ENCODE data around the gene HSPB9. TPM values are rescaled to one million over a fixed set of nuclear protein-coding genes. Genes with fewer than 3 reads are reported as not detected.

The HSPB9 gene
- total and polyA plus RNA-seq, 2 donors = 0.05 to 0.23 TPM

DNA sequence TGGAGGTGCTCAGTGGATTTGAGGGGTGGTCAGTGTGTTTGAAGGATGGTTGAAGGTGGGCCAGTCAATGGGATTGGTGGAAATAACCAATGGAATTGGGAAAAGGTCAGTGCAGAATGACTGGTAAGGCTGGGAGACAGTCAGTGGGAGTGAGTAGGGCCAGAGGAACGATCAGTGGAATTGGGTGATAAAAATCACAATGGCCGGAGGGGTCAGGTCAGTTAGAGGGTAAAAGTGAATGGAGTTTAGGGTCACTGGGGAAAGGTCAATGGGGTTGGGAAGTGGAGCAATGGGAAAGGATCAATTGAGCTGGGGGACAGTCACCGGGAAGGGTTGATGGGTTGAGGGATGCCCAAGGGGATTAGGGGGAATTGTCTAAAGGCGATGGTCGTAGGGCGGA, 43.1 kb downstream of the HSPB9 start:
- no peaks in the 10 kb centered on the region for H3K9me3 ChIP-seq (ENCODE audit: control insufficient read depth in 2 of 2, insufficient read depth in 1 of 2, low read length in 1 of 2)
- 96% methylated on average over 6 of the region's 6 CpGs for WGBS
- no peak overlapping the region for H3K27ac ChIP-seq (ENCODE audit: low read depth in 1 of 2, low read length in 1 of 2)
- no peak overlapping the region for H3K4me3 ChIP-seq (ENCODE audit: low read length in 2 of 2)
- H3K36me3 ChIP-seq (ENCODE audit: control insufficient read depth in 2 of 2, insufficient read depth in 2 of 2, low read length in 1 of 2) = no peaks in the 10 kb centered on the region
- peaks cover 0 to under 1% of the 10 kb centered on the region in 2 donors for H3K27me3 ChIP-seq (ENCODE audit: control insufficient read depth in 2 of 2, insufficient read depth in 1 of 2, low read length in 1 of 2)
- H3K4me1 ChIP-seq (ENCODE audit: control insufficient read depth in 2 of 2, insufficient read depth in 2 of 2, low read length in 2 of 2) = no peaks in the 10 kb centered on the region
- no peak for DNase-seq (ENCODE audit: low read depth in 6 of 9, low spot score in 9 of 9)

DNA sequence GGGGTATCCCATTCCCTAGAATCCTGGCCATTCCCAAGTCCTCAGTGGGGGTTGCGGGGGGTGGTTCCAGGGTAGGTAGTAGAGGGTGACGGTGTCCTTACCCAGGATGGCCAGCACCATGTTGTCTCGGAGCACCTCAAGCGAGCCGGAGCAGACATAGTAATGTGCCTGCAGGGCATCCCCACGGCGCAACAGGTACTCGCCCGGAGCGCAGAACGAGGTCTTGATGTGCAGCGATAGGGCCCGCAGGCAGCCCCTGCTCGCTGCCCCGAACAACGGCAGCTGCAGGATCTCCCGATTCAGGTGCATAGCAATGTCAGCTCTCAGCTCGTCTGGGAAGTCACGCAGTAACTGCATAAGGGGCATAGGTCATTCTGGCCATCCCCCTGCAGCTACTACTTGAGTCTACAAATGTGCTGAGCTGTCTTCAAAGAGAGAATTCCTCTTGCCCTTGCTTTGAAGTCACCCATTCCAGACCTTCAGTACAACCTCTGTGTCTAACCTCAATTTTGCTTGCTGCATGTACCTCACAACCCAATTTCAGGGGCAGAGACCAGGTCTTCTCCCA, 43.7 kb downstream of the HSPB9 start:
- H3K27ac ChIP-seq (ENCODE audit: low read depth in 1 of 2, low read length in 1 of 2) = no peak overlapping the region
- no peak overlapping the region for H3K4me3 ChIP-seq (ENCODE audit: low read length in 2 of 2)
- no peaks in the 10 kb centered on the region for H3K36me3 ChIP-seq (ENCODE audit: control insufficient read depth in 2 of 2, insufficient read depth in 2 of 2, low read length in 1 of 2)
- DNase-seq (ENCODE audit: low read depth in 6 of 9, low spot score in 9 of 9) = no peak
- peaks cover 0 to 4% of the 10 kb centered on the region in 2 donors for H3K4me1 ChIP-seq (ENCODE audit: control insufficient read depth in 2 of 2, insufficient read depth in 2 of 2, low read length in 2 of 2)
- WGBS = 98% methylated on average over 19 of the region's 19 CpGs
- H3K27me3 ChIP-seq (ENCODE audit: control insufficient read depth in 2 of 2, insufficient read depth in 1 of 2, low read length in 1 of 2) = peaks cover 0 to 2% of the 10 kb centered on the region in 2 donors
- no peaks in the 10 kb centered on the region for H3K9me3 ChIP-seq (ENCODE audit: control insufficient read depth in 2 of 2, insufficient read depth in 1 of 2, low read length in 1 of 2)

- Histone ChIP-seq H3K27me3 (ENCODE audit: control insufficient read depth in 2 of 2, insufficient read depth in 1 of 2, low read length in 1 of 2) (peaks cover 0 to 2% of the 10 kb centered on the region in 2 donors), H3K4me1 (ENCODE audit: control insufficient read depth in 2 of 2, insufficient read depth in 2 of 2, low read length in 2 of 2) (peaks cover 0 to 10% of the 10 kb centered on the region in 2 donors), H3K9me3 (ENCODE audit: control insufficient read depth in 2 of 2, insufficient read depth in 1 of 2, low read length in 1 of 2) (no peaks in the 10 kb centered on the region), H3K36me3 (ENCODE audit: control insufficient read depth in 2 of 2, insufficient read depth in 2 of 2, low read length in 1 of 2) (no peaks in the 10 kb centered on the region), H3K27ac (ENCODE audit: low read depth in 1 of 2, low read length in 1 of 2) (no peak overlapping the region), H3K4me3 (ENCODE audit: low read length in 2 of 2) (no peak overlapping the region)
- whole genome bisulfite sequencing = 97% methylated on average over 8 of the region's 8 CpGs
- no peak for DNase-seq (ENCODE audit: low read depth in 6 of 9, low spot score in 9 of 9)
Observed at GRCh38 chr17:42167807-42168206, 45.2 kb downstream of the HSPB9 start.

DNA sequence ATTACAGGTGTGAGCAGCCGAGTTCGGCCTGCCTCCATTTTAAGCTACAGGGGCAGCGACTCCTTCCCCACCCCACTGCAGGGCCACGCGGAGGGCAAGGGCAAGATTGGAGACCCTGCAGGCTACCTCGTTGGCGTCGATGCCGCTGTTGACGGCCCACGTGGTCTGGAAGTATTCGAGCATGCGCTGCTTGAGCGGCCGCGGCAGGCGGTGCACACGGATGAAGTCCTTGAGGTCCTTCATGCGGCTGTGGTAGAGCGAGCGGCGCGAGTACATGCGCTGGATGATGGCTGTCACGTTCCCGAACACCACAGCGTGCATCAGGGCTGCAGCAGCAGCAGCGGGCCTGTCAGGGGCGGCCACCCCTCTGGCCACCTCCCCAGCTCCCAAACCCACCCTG, 46.7 kb downstream of the HSPB9 start:
- Histone ChIP-seq H3K9me3 (ENCODE audit: control insufficient read depth in 2 of 2, insufficient read depth in 1 of 2, low read length in 1 of 2) (no peaks in the 10 kb centered on the region), H3K4me1 (ENCODE audit: control insufficient read depth in 2 of 2, insufficient read depth in 2 of 2, low read length in 2 of 2) (peaks cover 0 to 10% of the 10 kb centered on the region in 2 donors), H3K27me3 (ENCODE audit: control insufficient read depth in 2 of 2, insufficient read depth in 1 of 2, low read length in 1 of 2) (peaks cover 0 to 9% of the 10 kb centered on the region in 2 donors), H3K4me3 (ENCODE audit: low read length in 2 of 2) (no peak overlapping the region), H3K36me3 (ENCODE audit: control insufficient read depth in 2 of 2, insufficient read depth in 2 of 2, low read length in 1 of 2) (no peaks in the 10 kb centered on the region), H3K27ac (ENCODE audit: low read depth in 1 of 2, low read length in 1 of 2) (no peak overlapping the region)
- no peak for DNase-seq (ENCODE audit: low read depth in 6 of 9, low spot score in 9 of 9)
- WGBS = 98% methylated on average over 29 of the region's 29 CpGs

DNA sequence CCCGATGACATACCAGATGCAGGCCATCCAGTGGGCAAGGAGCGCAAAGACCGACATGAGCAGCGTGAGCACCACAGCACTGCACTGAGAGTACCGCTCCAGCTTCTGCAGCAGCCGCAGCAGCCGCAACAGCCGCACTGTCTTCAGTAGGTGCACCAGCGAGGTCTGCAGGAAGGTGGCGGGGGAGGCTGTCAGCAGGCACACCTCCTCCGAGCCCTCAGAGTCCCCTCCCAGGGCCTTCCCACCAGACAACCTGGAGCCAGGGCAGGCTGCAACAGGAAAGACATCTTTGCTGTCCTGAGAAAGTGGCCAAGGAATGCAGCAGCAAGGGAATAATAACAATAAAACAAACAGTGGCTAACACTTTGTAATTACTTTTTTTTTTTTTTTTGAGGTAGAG, 49.2 kb downstream of the HSPB9 start:
- peaks cover 0 to 23% of the 10 kb centered on the region in 2 donors for H3K27me3 ChIP-seq (ENCODE audit: control insufficient read depth in 2 of 2, insufficient read depth in 1 of 2, low read length in 1 of 2)
- peaks cover 0 to 10% of the 10 kb centered on the region in 2 donors for H3K4me1 ChIP-seq (ENCODE audit: control insufficient read depth in 2 of 2, insufficient read depth in 2 of 2, low read length in 2 of 2)
- no peak for DNase-seq (ENCODE audit: low read depth in 6 of 9, low spot score in 9 of 9)
- no peaks in the 10 kb centered on the region for H3K36me3 ChIP-seq (ENCODE audit: control insufficient read depth in 2 of 2, insufficient read depth in 2 of 2, low read length in 1 of 2)
- peaks cover 0 to 3% of the 10 kb centered on the region in 2 donors for H3K9me3 ChIP-seq (ENCODE audit: control insufficient read depth in 2 of 2, insufficient read depth in 1 of 2, low read length in 1 of 2)
- H3K4me3 ChIP-seq (ENCODE audit: low read length in 2 of 2) = no peak overlapping the region
- WGBS = 91% methylated on average over 11 of the region's 11 CpGs
- no peak overlapping the region for H3K27ac ChIP-seq (ENCODE audit: low read depth in 1 of 2, low read length in 1 of 2)

Other genes starting within 250 kb of the HSPB9 start
- gene ACLY, start 203.9 kb upstream of the HSPB9 start, total RNA-seq = 42.7 TPM
- 26.6 TPM for gene ACLY, start 203.9 kb upstream of the HSPB9 start, polyA plus RNA-seq
- gene ODAD4, start 192.2 kb upstream of the HSPB9 start, total RNA-seq = 0.61 TPM
- 1.4 TPM for gene ODAD4, start 192.2 kb upstream of the HSPB9 start, polyA plus RNA-seq
- gene CNP, start 156.0 kb upstream of the HSPB9 start, total RNA-seq = 35.9 TPM
- gene CNP, start 156.0 kb upstream of the HSPB9 start, polyA plus RNA-seq = 46.0 TPM
- gene DNAJC7, start 105.4 kb upstream of the HSPB9 start, total RNA-seq = 99.1 TPM
- 95.7 TPM for gene DNAJC7, start 105.4 kb upstream of the HSPB9 start, polyA plus RNA-seq
- 24.1 TPM for gene NKIRAS2, start 102.7 kb upstream of the HSPB9 start, total RNA-seq
- gene NKIRAS2, start 102.7 kb upstream of the HSPB9 start, polyA plus RNA-seq = 22.0 TPM
- gene C17orf113, start 72.2 kb upstream of the HSPB9 start, total RNA-seq = 0.71 TPM
- gene C17orf113, start 72.2 kb upstream of the HSPB9 start, polyA plus RNA-seq = 0.84 TPM
- 0.66 TPM for gene ZNF385C, start 24.3 kb upstream of the HSPB9 start, total RNA-seq
- gene ZNF385C, start 24.3 kb upstream of the HSPB9 start, polyA plus RNA-seq = 1.1 TPM
- 23.8 TPM for gene DHX58, start 10.1 kb upstream of the HSPB9 start, total RNA-seq
- 42.1 TPM for gene DHX58, start 10.1 kb upstream of the HSPB9 start, polyA plus RNA-seq
- 9.7 TPM for gene KAT2A, start 1.4 kb upstream of the HSPB9 start, total RNA-seq
- 103 TPM for gene KAT2A, start 1.4 kb upstream of the HSPB9 start, polyA plus RNA-seq
- 59.7 TPM for gene RAB5C, start 32.2 kb downstream of the HSPB9 start, total RNA-seq
- gene RAB5C, start 32.2 kb downstream of the HSPB9 start, polyA plus RNA-seq = 83.0 TPM
- gene KCNH4, start 58.3 kb downstream of the HSPB9 start, total RNA-seq = 0.05 TPM
- 0.09 TPM for gene KCNH4, start 58.3 kb downstream of the HSPB9 start, polyA plus RNA-seq
- gene HCRT, start 62.6 kb downstream of the HSPB9 start, total RNA-seq = 0.19 TPM
- gene HCRT, start 62.6 kb downstream of the HSPB9 start, polyA plus RNA-seq = 0.23 TPM
- 8.6 TPM for gene GHDC, start 71.7 kb downstream of the HSPB9 start, total RNA-seq
- gene GHDC, start 71.7 kb downstream of the HSPB9 start, polyA plus RNA-seq = 19.6 TPM
- gene STAT5B, start 153.6 kb downstream of the HSPB9 start, total RNA-seq = 40.9 TPM
- 51.6 TPM for gene STAT5B, start 153.6 kb downstream of the HSPB9 start, polyA plus RNA-seq
- gene STAT5A, start 165.7 kb downstream of the HSPB9 start, total RNA-seq = 47.4 TPM
- gene STAT5A, start 165.7 kb downstream of the HSPB9 start, polyA plus RNA-seq = 37.6 TPM

Data from thymus (tissue), 11 donors.